Nephron (organoid): ENCODE measurements around the gene IL11RA.

Source experiments
- H3K27ac Mint-ChIP-seq, 3 experiments: 2 replicates each; pipeline ENCODE4 v1.8.0; 2020; ENCODE audit warnings: mixed read lengths in 3 of 3, mild to moderate bottlenecking in 2 of 3, moderate library complexity in 1 of 3
- H3K27me3 Mint-ChIP-seq: 2 replicates; pipeline ENCODE4 v1.8.0; 2021; ENCODE audit warnings: low read depth, mild to moderate bottlenecking, moderate library complexity, mixed read lengths
- H3K36me3 Mint-ChIP-seq: 2 replicates; pipeline ENCODE4 v1.8.0; 2020; ENCODE audit warnings: low read depth, mixed read lengths
- H3K4me1 Mint-ChIP-seq: 2 replicates; pipeline ENCODE4 v1.8.0; 2020; ENCODE audit warnings: mixed read lengths
- H3K4me3 Mint-ChIP-seq, 3 experiments: 2 replicates each; pipeline ENCODE4 v1.8.0; 2020; ENCODE audit warnings: mild to moderate bottlenecking in 3 of 3, mixed read lengths in 3 of 3, moderate library complexity in 2 of 3
- H3K9me3 Mint-ChIP-seq: 2 replicates; pipeline ENCODE4 v1.8.0; 2020; ENCODE audit warnings: mixed read lengths
- TF ChIP-seq, protein P1 (sequence below), 3 experiments: fragments of 200-600 bp; sonication (generic); IDR thresholded peaks; one replicate each; pipeline ENCODE4 v1.5.0; 2021; ENCODE audit warnings: antibody characterized with exemption in 3 of 3; ENCODE audit not compliant: unreplicated experiment in 3 of 3

IL11RA gene

DNA sequence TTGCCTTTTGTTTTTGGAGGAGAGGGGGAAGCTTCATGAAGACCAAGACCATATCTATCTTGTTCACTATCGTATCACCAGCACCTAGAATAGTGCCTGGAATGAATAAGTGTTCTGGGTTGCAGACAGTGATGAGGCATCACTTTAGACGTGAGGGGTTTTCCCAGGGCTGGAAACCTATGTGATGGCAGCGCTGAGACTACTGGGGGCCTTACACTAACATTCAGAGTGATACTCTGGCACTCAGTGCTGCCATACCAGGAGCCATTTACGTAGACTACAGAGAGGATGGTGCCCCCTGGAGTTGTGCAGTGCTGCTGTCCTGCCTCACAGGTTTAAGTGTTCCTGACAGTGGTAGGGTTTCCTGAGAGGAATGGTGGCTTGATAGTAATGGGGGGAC is 32.2 kb downstream of the IL11RA start:
- no peaks in the 10 kb centered on the region for H3K4me1 Mint-ChIP-seq
- no peak overlapping the region for H3K27ac Mint-ChIP-seq
- peaks cover 26% of the 10 kb centered on the region for H3K36me3 Mint-ChIP-seq
- H3K4me3 Mint-ChIP-seq: no peak overlapping the region
- H3K27me3 Mint-ChIP-seq: no peaks in the 10 kb centered on the region
- no peaks in the 10 kb centered on the region for H3K9me3 Mint-ChIP-seq
- TF ChIP-seq, protein P1, sequence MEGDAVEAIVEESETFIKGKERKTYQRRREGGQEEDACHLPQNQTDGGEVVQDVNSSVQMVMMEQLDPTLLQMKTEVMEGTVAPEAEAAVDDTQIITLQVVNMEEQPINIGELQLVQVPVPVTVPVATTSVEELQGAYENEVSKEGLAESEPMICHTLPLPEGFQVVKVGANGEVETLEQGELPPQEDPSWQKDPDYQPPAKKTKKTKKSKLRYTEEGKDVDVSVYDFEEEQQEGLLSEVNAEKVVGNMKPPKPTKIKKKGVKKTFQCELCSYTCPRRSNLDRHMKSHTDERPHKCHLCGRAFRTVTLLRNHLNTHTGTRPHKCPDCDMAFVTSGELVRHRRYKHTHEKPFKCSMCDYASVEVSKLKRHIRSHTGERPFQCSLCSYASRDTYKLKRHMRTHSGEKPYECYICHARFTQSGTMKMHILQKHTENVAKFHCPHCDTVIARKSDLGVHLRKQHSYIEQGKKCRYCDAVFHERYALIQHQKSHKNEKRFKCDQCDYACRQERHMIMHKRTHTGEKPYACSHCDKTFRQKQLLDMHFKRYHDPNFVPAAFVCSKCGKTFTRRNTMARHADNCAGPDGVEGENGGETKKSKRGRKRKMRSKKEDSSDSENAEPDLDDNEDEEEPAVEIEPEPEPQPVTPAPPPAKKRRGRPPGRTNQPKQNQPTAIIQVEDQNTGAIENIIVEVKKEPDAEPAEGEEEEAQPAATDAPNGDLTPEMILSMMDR (IDR thresholded peaks at IDR 0.05; ENCODE audit: unreplicated experiment in 3 of 3): no peak

DNA sequence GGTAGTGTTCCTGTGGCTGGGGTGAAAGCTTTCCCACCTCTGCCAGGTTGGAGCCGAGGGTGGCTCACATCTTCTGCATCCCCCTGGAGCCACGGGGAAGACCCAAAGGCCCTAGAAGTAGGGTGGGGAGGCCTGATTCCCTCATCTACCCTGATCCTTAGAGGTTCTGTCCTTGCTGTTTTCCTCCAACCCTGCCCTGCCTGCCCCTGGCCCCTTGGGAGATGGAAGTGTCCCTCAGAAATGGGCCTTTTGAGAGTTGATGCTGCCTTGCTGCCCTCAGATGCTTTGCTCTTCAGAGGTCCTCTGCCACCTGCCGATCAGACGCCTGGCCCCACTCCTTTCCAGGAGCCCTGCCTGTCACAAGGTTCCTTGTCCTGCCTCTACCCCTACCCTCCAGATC is 32.8 kb downstream of the IL11RA start:
- Mint-ChIP-seq H3K27me3 (no peaks in the 10 kb centered on the region), H3K4me3 (no peak overlapping the region), H3K36me3 (peaks cover 26% of the 10 kb centered on the region), H3K9me3 (no peaks in the 10 kb centered on the region), H3K27ac (no peak overlapping the region), H3K4me1 (no peaks in the 10 kb centered on the region)
- TF ChIP-seq, protein P1 (IDR thresholded peaks at IDR 0.05; ENCODE audit: unreplicated experiment in 3 of 3): no peak

DNA sequence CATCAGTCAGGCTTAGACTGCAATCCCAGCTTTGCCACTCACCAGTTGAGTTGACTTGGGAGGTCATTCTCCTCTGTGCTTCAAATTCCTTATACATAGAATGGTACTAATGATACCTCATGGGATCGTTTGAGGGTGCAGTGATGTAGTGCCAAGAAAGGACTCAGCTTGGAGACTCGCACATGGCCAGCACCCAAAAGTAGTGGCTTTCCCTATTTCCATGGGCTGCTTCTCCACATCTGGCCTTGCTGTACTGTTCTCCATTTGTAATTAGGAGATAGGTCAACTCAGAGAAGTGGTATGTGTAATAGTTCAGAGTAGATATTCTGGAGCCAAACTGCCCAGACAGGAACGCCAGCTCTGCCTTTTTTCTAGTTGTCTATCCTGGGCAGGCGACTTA is 33.6 kb downstream of the IL11RA start:
- H3K4me1 Mint-ChIP-seq: no peaks in the 10 kb centered on the region
- no peak overlapping the region for H3K27ac Mint-ChIP-seq
- TF ChIP-seq, protein P1 (IDR thresholded peaks at IDR 0.05; ENCODE audit: unreplicated experiment in 3 of 3): no peak
- no peak overlapping the region for H3K4me3 Mint-ChIP-seq
- H3K27me3 Mint-ChIP-seq: no peaks in the 10 kb centered on the region
- peaks cover 26% of the 10 kb centered on the region for H3K36me3 Mint-ChIP-seq
- no peaks in the 10 kb centered on the region for H3K9me3 Mint-ChIP-seq

DNA sequence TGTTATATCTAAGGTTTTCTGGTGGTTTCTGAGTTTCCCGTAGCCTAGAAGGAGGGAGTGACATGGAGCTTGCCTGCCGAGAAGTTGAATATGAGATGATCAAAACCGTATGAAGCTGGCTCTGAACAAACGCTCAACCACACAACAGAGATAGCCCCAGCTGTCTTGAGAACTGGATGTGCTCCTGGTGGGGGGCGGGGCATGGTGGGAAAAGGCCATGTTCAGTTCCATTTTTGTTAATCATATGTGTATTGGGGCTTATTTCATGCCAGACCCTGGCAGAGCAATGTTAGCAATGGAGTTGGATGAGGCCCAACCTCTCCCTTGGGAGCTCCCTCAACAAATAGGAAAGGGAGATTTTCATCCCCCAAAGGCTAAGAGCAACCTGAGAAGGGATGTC is 34.2 kb downstream of the IL11RA start:
- Mint-ChIP-seq H3K9me3 (no peaks in the 10 kb centered on the region), H3K36me3 (peaks cover 21% of the 10 kb centered on the region), H3K27me3 (peaks cover 3% of the 10 kb centered on the region), H3K4me3 (no peak overlapping the region), H3K4me1 (no peaks in the 10 kb centered on the region), H3K27ac (no peak overlapping the region)
- TF ChIP-seq, protein P1 (IDR thresholded peaks at IDR 0.05; ENCODE audit: unreplicated experiment in 3 of 3): no peak

DNA sequence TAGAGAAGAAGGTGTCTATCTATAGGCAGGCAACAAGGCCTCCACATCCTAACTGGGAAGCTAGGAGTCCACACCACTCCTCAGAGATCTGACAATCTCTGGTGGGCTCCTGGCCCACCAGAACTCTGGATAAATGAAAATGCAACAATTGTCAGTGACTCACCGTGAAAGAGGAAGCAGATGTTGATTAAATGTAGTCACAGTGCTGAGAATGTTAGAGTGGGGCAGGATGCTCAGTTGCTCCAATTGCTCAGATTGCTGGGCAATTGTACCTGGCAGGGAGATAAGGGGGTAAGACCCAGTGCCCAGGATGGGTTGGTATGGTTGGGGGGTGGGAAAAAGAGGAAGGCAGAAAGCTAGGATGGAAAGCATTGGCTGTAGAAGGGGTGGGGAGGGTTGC is 34.7 kb downstream of the IL11RA start:
- Mint-ChIP-seq H3K27me3 (peaks cover 3% of the 10 kb centered on the region), H3K4me3 (no peak overlapping the region), H3K36me3 (peaks cover 17% of the 10 kb centered on the region), H3K4me1 (no peaks in the 10 kb centered on the region), H3K9me3 (no peaks in the 10 kb centered on the region), H3K27ac (no peak overlapping the region)
- TF ChIP-seq, protein P1 (IDR thresholded peaks at IDR 0.05; ENCODE audit: unreplicated experiment in 3 of 3): no peak

DNA sequence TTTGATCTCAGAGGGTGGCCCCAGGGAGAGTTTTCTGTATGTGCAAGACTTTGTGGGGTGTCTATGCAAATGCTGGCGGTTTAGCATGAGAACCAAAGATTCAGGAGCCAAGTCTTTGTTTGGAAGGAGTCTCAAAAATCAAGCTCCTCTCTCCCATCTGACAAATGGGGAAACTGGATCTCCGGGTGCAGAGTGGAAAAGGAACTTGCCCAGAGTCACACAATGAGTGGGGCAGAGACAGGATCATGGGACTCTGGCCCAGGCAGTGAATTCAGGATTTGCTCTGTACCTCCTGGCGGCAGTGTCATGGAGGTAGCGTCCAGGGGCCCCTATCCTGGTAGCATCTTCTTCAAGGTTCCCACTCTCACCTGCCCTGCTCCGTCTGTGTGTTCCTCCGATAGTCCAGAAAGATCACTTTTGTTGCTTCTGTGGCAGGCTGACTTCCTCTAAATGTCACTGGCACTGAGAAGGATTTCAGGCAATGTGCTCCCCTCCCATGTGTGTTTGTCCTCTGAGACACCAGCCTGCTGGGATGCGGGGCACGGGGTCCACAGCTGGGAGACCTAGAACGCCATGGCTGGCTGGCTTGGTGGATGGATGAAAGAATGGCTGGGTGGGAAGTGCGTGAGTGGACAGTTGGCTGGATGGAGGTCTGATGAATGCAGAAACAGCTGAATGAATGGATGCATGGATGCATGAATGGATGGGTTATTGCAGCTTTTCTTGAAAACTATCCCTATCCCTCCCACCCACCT is 35.5 kb downstream of the IL11RA start:
- Mint-ChIP-seq H3K9me3 (no peaks in the 10 kb centered on the region), H3K27ac (no peak overlapping the region), H3K27me3 (peaks cover 3% of the 10 kb centered on the region), H3K4me1 (no peaks in the 10 kb centered on the region), H3K36me3 (peaks cover 12% of the 10 kb centered on the region), H3K4me3 (no peak overlapping the region)
- TF ChIP-seq, protein P1 (IDR thresholded peaks at IDR 0.05; ENCODE audit: unreplicated experiment in 3 of 3): no peak
